GM18526 (cell line): ENCODE data around the gene CAMSAP3.

Experiments used
- POLR2A ChIP-seq: IDR thresholded peaks from 3 replicates; pipeline ENCODE4 v1.6.1; 2011; ENCODE audit not compliant: insufficient read length; ENCODE audit errors: extremely low read depth

Gene CAMSAP3

GRCh38 chr19:7645163-7645562, 49.5 kb downstream of the CAMSAP3 start:
- no peak for TF ChIP-seq POLR2A

GRCh38 chr19:7645656-7646425, 50.2 kb downstream of the CAMSAP3 start:
- TF ChIP-seq POLR2A = no peak

- no peak for TF ChIP-seq POLR2A
Measured at GRCh38 chr19:7646426-7646700, 50.7 kb downstream of the CAMSAP3 start.

- no peak for TF ChIP-seq POLR2A
Measured at GRCh38 chr19:7647156-7647555, 51.5 kb downstream of the CAMSAP3 start.

- TF ChIP-seq POLR2A = no peak
Measured at GRCh38 chr19:7648265-7649014, 52.8 kb downstream of the CAMSAP3 start.

- no peak for TF ChIP-seq POLR2A
Measured at GRCh38 chr19:7650148-7650547, 54.5 kb downstream of the CAMSAP3 start.

GRCh38 chr19:7652061-7652641, 56.5 kb downstream of the CAMSAP3 start:
- no peak for TF ChIP-seq POLR2A

GRCh38 chr19:7654401-7654800, 58.7 kb downstream of the CAMSAP3 start:
- no peak for TF ChIP-seq POLR2A

- TF ChIP-seq POLR2A = no peak
Measured at GRCh38 chr19:7655581-7655980, 59.9 kb downstream of the CAMSAP3 start.

- TF ChIP-seq POLR2A = no peak
Measured at GRCh38 chr19:7657131-7657751, 61.6 kb downstream of the CAMSAP3 start.

GRCh38 chr19:7658219-7658686, 62.6 kb downstream of the CAMSAP3 start:
- no peak for TF ChIP-seq POLR2A

GRCh38 chr19:7661744-7662538, 66.3 kb downstream of the CAMSAP3 start:
- TF ChIP-seq POLR2A = no peak

- no peak for TF ChIP-seq POLR2A
Measured at GRCh38 chr19:7662657-7663056, 67.0 kb downstream of the CAMSAP3 start.

GRCh38 chr19:7663706-7664105, 68.0 kb downstream of the CAMSAP3 start:
- TF ChIP-seq POLR2A = no peak

GRCh38 chr19:7665076-7665475, 69.4 kb downstream of the CAMSAP3 start:
- TF ChIP-seq POLR2A = no peak
